ENCODE results near the gene CA5B. TPM values are rescaled to one million over a fixed set of nuclear protein-coding genes. Genes with fewer than 3 reads are reported as not detected.
A peak's percentile ranks its signal among the peaks of the same experiment; 100 is the strongest.
"Not testable (repeated sequence)": the region's sequence is repeated elsewhere in the genome, so short reads cannot be mapped to it uniquely, and the experiment has no call there.

CA5B gene
- polyA plus RNA-seq, 2 of the 4 experiments (the other 2 are of a cell fraction): 5.2 to 12.5 TPM

DNA sequence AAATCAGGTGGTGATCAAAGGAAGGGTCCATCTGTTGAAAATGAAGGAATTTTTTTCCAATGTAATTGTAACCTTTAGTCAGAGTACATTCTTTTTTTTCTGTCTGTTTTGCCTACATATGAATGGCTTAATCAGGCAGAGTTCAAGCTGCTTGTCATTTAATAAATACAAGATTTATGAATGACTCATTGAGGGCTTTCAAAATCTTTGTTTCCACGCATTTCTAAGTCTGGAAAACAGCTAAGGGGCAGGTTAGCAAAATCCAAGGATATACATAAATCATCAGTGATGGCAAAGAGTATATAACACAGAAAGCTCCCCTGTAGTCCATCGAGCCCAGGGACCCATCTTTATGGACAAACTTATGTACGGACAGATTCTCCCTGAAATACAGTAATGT, 1.8 kb downstream of the CA5B start:
- ChIA-PET POLR2A (no interaction called here), CTCF (interaction anchor here (0.7 to 2.0 kb wide), 3 partner anchors 9 to 23 kb away, joined by 3 to 7 read pairs (median 3); no protein-coding TSS in a partner anchor)
- Histone ChIP-seq H3K9me3 (no peaks in the 10 kb centered on the region), H3K4me1 (peaks cover 38% of the 10 kb centered on the region), H3K4me2 (peak overlapping the region; percentile 50), H3K4me3 (no peak overlapping the region), H3K27ac (no peak overlapping the region)
- DNase-seq (ENCODE audit: low read depth in 1 of 2, low spot score in 1 of 2) (no peak), FAIRE-seq (peak; percentile 54), ATAC-seq (no peak)
- no peak for TF ChIP-seq FOSL2 (IDR thresholded peaks at IDR 0.05)
- no peak; the same call in 1 of the 2 replicates for TF ChIP-seq FOSL2 (CRISPR knock-in tag; IDR thresholded peaks at IDR 0.05)
- no peak for TF ChIP-seq KDM1A (IDR thresholded peaks at IDR 0.05; ENCODE audit: low read depth)
- TF ChIP-seq, protein P1, sequence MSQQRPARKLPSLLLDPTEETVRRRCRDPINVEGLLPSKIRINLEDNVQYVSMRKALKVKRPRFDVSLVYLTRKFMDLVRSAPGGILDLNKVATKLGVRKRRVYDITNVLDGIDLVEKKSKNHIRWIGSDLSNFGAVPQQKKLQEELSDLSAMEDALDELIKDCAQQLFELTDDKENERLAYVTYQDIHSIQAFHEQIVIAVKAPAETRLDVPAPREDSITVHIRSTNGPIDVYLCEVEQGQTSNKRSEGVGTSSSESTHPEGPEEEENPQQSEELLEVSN (IDR thresholded peaks at IDR 0.05; ENCODE audit: borderline replicate concordance, low read depth): no peak
- TF ChIP-seq, protein P2, sequence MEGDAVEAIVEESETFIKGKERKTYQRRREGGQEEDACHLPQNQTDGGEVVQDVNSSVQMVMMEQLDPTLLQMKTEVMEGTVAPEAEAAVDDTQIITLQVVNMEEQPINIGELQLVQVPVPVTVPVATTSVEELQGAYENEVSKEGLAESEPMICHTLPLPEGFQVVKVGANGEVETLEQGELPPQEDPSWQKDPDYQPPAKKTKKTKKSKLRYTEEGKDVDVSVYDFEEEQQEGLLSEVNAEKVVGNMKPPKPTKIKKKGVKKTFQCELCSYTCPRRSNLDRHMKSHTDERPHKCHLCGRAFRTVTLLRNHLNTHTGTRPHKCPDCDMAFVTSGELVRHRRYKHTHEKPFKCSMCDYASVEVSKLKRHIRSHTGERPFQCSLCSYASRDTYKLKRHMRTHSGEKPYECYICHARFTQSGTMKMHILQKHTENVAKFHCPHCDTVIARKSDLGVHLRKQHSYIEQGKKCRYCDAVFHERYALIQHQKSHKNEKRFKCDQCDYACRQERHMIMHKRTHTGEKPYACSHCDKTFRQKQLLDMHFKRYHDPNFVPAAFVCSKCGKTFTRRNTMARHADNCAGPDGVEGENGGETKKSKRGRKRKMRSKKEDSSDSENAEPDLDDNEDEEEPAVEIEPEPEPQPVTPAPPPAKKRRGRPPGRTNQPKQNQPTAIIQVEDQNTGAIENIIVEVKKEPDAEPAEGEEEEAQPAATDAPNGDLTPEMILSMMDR (IDR thresholded peaks at IDR 0.05): no peak
- 60% methylated on average over 3 of the region's 3 CpGs for WGBS (ENCODE audit: missing lambda C conversion rate)

DNA sequence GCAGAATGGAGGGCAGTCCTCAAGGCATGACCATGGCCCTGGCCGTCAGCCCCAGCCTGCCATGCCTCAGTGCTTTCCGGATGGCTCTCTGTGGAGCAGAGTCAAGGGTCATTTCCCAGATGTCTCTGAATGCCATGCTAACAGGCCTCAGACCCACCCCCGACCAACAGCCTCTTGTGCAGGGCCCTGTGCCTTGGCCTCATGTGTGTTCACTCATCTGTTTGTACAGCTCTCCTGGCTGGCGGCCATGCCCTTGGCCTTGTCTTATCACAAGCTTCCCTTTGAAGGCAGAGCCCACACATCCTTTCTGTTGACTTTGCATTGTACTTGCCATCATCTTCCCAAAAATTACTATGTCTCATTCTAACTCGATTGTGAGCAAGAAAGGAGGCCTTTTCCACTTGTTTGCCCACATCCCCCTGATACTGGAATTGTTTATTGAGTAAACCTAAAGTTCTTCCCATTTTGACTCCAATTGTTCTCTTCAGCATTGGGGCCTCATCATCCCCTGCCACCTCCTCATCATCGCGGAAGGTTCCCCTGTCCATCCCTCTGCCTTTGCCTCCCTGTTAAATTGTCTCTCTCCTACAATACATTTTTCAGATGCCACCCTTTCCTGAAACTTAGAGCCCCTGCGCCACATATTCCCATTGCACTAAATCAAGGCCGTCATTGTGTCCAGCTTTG, 6.3 kb downstream of the CA5B start:
- Histone ChIP-seq H3K4me3 (no peak overlapping the region), H3K9me3 (no peaks in the 10 kb centered on the region), H3K4me2 (peak overlapping the region; percentile 36; the same call in 2 of the 3 replicates), H3K27ac (peak overlapping the region; percentile 42 to 52; a peak in 3 of 6 replicates), H3K4me1 (peaks cover 31% of the 10 kb centered on the region)
- DNase-seq (ENCODE audit: low read depth in 1 of 2, low spot score in 1 of 2) (peak in 1 of 2 experiments; percentile 38), FAIRE-seq (no peak), ATAC-seq (peak; percentile 39 to 61; a peak in 4 of 6 replicates)
- WGBS (ENCODE audit: missing lambda C conversion rate): 77% methylated on average over 6 of the region's 9 CpGs
- ChIA-PET POLR2A (no interaction called here), CTCF (no interaction called here)
- TF ChIP-seq TP53 (CRISPR knock-in tag; IDR thresholded peaks at IDR 0.05): no peak
- no peak for TF ChIP-seq ZC3H11A (IDR thresholded peaks at IDR 0.05)
- no peak for TF ChIP-seq POLR2A (IDR thresholded peaks at IDR 0.05; ENCODE audit: low read length)
- no peak for TF ChIP-seq MAZ (IDR thresholded peaks at IDR 0.05; ENCODE audit: borderline replicate concordance, low read depth, low read length)
- no peak for TF ChIP-seq FOSL2 (IDR thresholded peaks at IDR 0.05)
- no peak for TF ChIP-seq FOSL2 (CRISPR knock-in tag; IDR thresholded peaks at IDR 0.05)
- no peak for TF ChIP-seq SREBF2 (IDR thresholded peaks at IDR 0.05)
- no peak for TF ChIP-seq BHLHE40 (IDR thresholded peaks at IDR 0.05; ENCODE audit: low read depth, low read length)

DNA sequence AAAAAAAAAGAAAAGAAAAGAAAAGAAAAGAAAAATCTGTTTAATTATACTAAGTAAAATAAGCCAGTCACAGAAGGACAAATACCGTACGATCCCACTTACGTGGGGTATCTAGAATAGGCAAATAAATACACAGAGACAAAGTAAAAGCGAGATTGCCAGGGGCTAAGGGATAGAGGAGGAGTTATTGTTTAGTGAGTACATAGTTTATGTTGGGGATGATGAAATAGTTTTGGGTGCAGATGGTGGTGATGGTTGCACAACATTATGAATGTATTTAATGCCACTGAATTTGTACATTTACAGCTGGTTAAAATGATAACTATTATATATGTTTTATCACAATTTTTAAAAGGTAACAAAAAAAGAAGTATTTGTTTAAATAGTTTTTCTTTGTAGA, 7.1 kb downstream of the CA5B start:
- no peak overlapping the region for H3K4me3 ChIP-seq
- no peaks in the 10 kb centered on the region for H3K9me3 ChIP-seq
- 69% methylated on average over 4 of the region's 4 CpGs for WGBS (ENCODE audit: missing lambda C conversion rate)
- H3K4me1 ChIP-seq: peaks cover 23% of the 10 kb centered on the region
- CTCF ChIA-PET: no interaction called here
- FAIRE-seq: no peak
- POLR2A ChIA-PET: no interaction called here
- H3K4me2 ChIP-seq: peak overlapping the region; percentile 10; the same call in 1 of the 3 replicates
- ATAC-seq: no peak
- DNase-seq (ENCODE audit: low read depth in 1 of 2, low spot score in 1 of 2): no peak
- peak; percentile 30 to 40; a peak in 1 of 4 replicates for TF ChIP-seq CEBPB (IDR thresholded peaks at IDR 0.05)
- TF ChIP-seq, protein P3, sequence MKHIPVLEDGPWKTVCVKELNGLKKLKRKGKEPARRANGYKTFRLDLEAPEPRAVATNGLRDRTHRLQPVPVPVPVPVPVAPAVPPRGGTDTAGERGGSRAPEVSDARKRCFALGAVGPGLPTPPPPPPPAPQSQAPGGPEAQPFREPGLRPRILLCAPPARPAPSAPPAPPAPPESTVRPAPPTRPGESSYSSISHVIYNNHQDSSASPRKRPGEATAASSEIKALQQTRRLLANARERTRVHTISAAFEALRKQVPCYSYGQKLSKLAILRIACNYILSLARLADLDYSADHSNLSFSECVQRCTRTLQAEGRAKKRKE (CRISPR knock-in tag; IDR thresholded peaks at IDR 0.05; ENCODE audit: low read depth): no peak
- no peak for TF ChIP-seq NR3C1 (IDR thresholded peaks at IDR 0.05)
- TF ChIP-seq ZC3H11A (IDR thresholded peaks at IDR 0.05): no peak
- H3K27ac ChIP-seq: no peak overlapping the region

DNA sequence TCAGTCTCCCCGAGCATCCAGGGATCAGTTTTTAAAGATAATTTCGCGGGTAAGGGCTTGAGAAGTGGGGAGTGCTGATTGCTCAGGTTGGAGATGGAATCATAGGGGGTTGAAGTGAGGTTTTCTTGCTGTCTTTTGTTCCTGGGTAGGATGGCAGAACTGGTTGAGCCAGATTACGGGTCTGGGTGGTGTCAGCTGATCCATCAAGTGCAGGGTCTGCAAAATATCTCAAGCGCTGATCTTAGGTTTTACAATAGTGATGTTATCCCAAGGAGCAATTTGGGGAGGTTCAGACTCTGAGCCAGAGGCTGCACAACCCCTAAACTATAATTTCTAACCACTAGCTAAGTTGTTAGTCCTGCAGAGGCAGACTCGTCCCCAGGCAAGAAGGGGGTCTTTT, 8.6 kb downstream of the CA5B start:
- H3K27ac ChIP-seq; DNase-seq (ENCODE audit: low read depth in 1 of 2, low spot score in 1 of 2); POLR2A ChIA-PET; H3K4me2 ChIP-seq; H3K4me3 ChIP-seq; FAIRE-seq; CTCF ChIA-PET; H3K9me3 ChIP-seq; ATAC-seq: not testable (repeated sequence)
- 91% methylated on average over 6 of the region's 6 CpGs for WGBS (ENCODE audit: missing lambda C conversion rate)
- peaks cover 29% of the 10 kb centered on the region for H3K4me1 ChIP-seq

Data from A549 (cell line).